Prostate gland (tissue), 2 donors: ENCODE data around the gene OTOG. TPM values are rescaled to one million over a fixed set of nuclear protein-coding genes. Genes with fewer than 3 reads are reported as not detected.

Source experiments
- DNase-seq: peaks from one replicate; pipeline ENCODE4 v3.0.0-alpha.2; 2019; ENCODE audit warnings: low spot score
- H3K27ac ChIP-seq, 2 donors: fragments of 200-600 bp; sonication (generic); 2 replicates each; pipeline ENCODE4 v1.5.1; 2017 to 2019
- H3K27me3 ChIP-seq: fragments of 200-600 bp; sonication (generic); replicated peaks from 2 replicates; pipeline ENCODE4 v1.5.1; 2019; ENCODE audit not compliant: insufficient read depth
- H3K36me3 ChIP-seq, 2 donors: fragments of 200-600 bp; sonication (generic); 1 replicate in 1 of 2; 2 replicates in 1 of 2; pipeline versions ENCODE4 v1.5.1 to v1.8.1; 2017 to 2019
- H3K4me1 ChIP-seq: fragments of 200-600 bp; sonication (generic); replicated peaks from 2 replicates; pipeline ENCODE4 v1.5.1; 2019
- H3K4me3 ChIP-seq, 2 donors: fragments of 200-600 bp; sonication (generic); 2 replicates each; pipeline ENCODE4 v1.5.1; 2017 to 2019
- H3K9me3 ChIP-seq: fragments of 200-600 bp; sonication (generic); 2 replicates; pipeline ENCODE4 v1.5.1; 2017
- POLR2A ChIP-seq: fragments of 450-650 bp; IDR thresholded peaks from one replicate; pipeline ENCODE4 v1.6.1; 2016; ENCODE audit warnings: antibody characterized with exemption, mild to moderate bottlenecking
- POLR2AphosphoS5 ChIP-seq: sonication (generic); formaldehyde crosslinking; IDR thresholded peaks from one replicate; pipeline ENCODE4 v1.6.1; 2017; ENCODE audit warnings: antibody characterized with exemption
- WGBS: methylation state at CpG from one replicate; pipeline ENCODE4 v1.1.5; 2018; 5-methylcytosine and 5-hydroxymethylcytosine counted together
- intact Hi-C: fragments of 100-400 bp; cut with DNase I; formaldehyde crosslinking; loops from one replicate; pipeline ENCODE4 v1.14.2; 2022
- total RNA-seq, 2 donors: library from RNA; depleted of rRNA; stranded (reverse); fragments of >200 nt; gene quantifications; one replicate each; pipeline ENCODE4 v1.1.0, GENCODE V29; 2016
- TF ChIP-seq, protein P1 (sequence below), 4 experiments: fragments of 200-600 bp in 2 of 4; fragments of 450-650 bp in 2 of 4; sonication (generic) in 2 of 4; IDR thresholded peaks; 1 replicate in 3 of 4; 2 replicates in 1 of 4; pipeline ENCODE4 v1.5.1; 2016 to 2019; ENCODE audit warnings: antibody characterized with exemption in 4 of 4, mild to moderate bottlenecking in 2 of 4, moderate library complexity in 2 of 4

OTOG gene
- total RNA-seq, 2 donors from 2014 or later: 0.34 TPM; not detected in 1

GRCh38 chr11:17548444-17548843, 1.4 kb downstream of the OTOG start:
- 82% methylated on average over 6 of the region's 6 CpGs for WGBS
- Histone ChIP-seq H3K9me3 (no peaks in the 10 kb centered on the region), H3K4me1 (no peaks in the 10 kb centered on the region), H3K27ac (no peak overlapping the region), H3K36me3 (no peaks in the 10 kb centered on the region), H3K4me3 (no peak overlapping the region), H3K27me3 (peaks cover 3% of the 10 kb centered on the region)
- TF ChIP-seq, protein P1, sequence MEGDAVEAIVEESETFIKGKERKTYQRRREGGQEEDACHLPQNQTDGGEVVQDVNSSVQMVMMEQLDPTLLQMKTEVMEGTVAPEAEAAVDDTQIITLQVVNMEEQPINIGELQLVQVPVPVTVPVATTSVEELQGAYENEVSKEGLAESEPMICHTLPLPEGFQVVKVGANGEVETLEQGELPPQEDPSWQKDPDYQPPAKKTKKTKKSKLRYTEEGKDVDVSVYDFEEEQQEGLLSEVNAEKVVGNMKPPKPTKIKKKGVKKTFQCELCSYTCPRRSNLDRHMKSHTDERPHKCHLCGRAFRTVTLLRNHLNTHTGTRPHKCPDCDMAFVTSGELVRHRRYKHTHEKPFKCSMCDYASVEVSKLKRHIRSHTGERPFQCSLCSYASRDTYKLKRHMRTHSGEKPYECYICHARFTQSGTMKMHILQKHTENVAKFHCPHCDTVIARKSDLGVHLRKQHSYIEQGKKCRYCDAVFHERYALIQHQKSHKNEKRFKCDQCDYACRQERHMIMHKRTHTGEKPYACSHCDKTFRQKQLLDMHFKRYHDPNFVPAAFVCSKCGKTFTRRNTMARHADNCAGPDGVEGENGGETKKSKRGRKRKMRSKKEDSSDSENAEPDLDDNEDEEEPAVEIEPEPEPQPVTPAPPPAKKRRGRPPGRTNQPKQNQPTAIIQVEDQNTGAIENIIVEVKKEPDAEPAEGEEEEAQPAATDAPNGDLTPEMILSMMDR (IDR thresholded peaks at IDR 0.05): no peak
- TF ChIP-seq POLR2A (no peak), POLR2AphosphoS5 (no peak)
- DNase-seq: no peak
- intact Hi-C loops: no loop called here

DNA sequence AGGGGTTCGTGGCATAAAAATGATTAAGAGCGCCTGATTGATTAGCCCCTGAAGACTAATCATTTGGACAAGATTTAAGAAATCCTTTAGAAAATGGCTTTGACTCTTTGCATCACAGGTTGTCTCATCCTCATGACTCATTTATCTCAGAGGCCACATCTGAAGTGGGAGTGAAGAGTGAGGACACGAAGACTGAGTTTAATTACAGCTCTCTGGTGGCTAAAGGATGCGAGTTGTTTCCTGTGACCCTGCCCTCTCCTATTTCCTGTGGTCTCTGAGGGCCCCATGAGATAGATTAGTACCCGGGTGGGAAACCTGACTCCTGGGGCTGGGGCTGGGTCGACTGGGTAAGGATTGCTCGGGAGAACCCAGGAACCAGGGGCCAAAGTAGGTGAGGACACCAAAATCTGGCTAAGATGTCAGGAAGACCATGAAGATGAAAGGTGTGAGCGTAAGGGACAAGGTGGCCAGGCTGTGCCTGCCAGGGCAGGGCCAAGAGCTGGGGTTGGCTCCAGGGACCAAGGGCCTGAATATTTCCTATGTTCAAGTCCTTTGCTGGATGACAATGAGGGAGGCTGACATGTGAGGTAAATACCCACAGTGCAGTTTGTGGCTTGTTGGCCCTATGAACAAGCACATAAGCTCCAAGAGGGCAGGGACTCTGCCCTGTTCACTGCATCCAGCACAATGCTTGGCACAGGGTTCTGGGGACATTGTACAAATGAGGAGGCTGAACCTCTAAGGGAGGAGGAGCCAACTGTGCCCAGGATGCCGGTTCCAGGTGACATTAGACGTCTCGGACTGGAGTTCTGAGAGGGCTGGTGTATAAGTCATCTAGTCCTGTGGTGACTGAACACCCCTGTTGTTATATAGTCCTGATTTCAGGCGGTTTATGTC, 3.6 kb downstream of the OTOG start:
- Histone ChIP-seq H3K4me1 (no peaks in the 10 kb centered on the region), H3K27ac (no peak overlapping the region), H3K36me3 (no peaks in the 10 kb centered on the region), H3K9me3 (no peaks in the 10 kb centered on the region), H3K4me3 (no peak overlapping the region), H3K27me3 (no peaks in the 10 kb centered on the region)
- TF ChIP-seq POLR2A: no peak
- TF ChIP-seq, protein P1 (IDR thresholded peaks at IDR 0.05): no peak
- TF ChIP-seq POLR2AphosphoS5: no peak
- intact Hi-C loops: no loop called here
- DNase-seq: no peak
- 65% methylated on average over 12 of the region's 12 CpGs for WGBS

- 54% methylated on average over 7 of the region's 7 CpGs for WGBS
- Histone ChIP-seq H3K27me3 (no peaks in the 10 kb centered on the region), H3K9me3 (no peaks in the 10 kb centered on the region), H3K27ac (no peak overlapping the region), H3K36me3 (no peaks in the 10 kb centered on the region), H3K4me1 (no peaks in the 10 kb centered on the region), H3K4me3 (no peak overlapping the region)
- no peak for TF ChIP-seq POLR2A
- TF ChIP-seq POLR2AphosphoS5: no peak
- TF ChIP-seq, protein P1 (IDR thresholded peaks at IDR 0.05): no peak
- intact Hi-C loops: no loop called here
- no peak for DNase-seq
Measured at GRCh38 chr11:17551347-17552040, 4.4 kb downstream of the OTOG start.

DNA sequence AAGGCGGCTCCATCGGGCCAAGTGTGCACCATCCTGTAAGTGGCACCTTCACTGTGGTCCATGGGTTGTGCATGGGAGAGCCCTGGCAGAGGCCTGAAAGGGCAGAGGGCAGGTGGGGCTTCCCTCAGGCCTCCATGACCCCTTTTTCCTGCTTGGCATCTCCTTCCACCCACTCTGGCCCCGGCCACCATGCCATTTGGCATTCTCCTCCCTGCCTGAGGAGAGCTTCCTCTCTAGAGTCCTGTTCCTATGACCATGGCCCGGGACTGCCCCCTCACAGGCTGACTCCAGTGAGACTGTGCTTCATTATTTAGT, 4.9 kb downstream of the OTOG start:
- intact Hi-C loops: no loop called here
- H3K4me3 ChIP-seq: no peak overlapping the region
- no peaks in the 10 kb centered on the region for H3K36me3 ChIP-seq
- no peak overlapping the region for H3K27ac ChIP-seq
- no peaks in the 10 kb centered on the region for H3K27me3 ChIP-seq
- WGBS: 91% methylated on average over 4 of the region's 4 CpGs
- TF ChIP-seq POLR2AphosphoS5 (no peak), POLR2A (no peak)
- TF ChIP-seq, protein P1 (IDR thresholded peaks at IDR 0.05): no peak
- DNase-seq: no peak
- H3K4me1 ChIP-seq: no peaks in the 10 kb centered on the region
- no peaks in the 10 kb centered on the region for H3K9me3 ChIP-seq
